ENCODE results near the gene UBAC2.

Gene UBAC2

DNA sequence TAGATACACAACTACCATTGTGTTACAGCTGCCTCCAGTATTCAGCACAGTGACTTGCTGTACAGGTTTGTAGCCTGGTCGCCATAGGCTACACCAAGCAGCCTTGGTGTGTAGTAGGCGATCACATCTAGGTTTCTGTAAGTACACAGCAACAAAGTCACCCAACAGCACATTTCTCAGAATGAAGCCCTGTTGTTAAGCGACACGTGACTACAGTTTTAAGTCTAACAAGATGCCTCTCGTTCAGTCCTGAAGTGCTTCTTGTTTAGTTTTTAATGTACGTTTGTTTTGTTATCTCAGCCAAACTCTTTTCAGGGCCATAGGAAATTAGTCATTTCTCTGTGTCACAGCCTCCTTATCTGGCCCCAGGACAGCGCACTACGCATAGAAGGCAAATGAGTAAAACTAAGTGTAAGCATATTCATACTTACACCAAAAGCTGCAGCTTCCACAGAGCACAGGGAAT lies 156.5 kb downstream of the UBAC2 start:
- DNase-seq (ENCODE audit: low read depth, low spot score) = no peak

DNA sequence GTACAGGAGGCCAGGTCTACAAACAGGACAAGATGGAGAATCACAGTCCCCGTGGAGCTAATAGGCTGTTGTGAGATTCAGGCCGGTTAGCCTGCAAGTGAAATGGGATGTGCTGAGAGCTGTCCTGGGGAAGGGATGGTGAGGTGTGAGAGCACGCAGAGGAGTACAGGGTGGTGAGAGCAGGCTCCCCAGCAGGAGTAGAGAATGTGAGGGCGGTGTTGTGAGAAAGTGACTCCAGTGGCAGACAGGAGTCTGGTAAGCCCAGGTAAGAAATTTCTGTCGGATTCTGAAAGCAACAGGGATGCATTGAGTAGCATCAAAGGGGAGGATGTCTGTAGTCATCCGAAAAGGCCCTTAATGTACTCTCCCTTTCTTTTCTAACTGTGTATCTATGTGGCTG lies 157.3 kb downstream of the UBAC2 start:
- no peak for DNase-seq (ENCODE audit: low read depth, low spot score)

DNA sequence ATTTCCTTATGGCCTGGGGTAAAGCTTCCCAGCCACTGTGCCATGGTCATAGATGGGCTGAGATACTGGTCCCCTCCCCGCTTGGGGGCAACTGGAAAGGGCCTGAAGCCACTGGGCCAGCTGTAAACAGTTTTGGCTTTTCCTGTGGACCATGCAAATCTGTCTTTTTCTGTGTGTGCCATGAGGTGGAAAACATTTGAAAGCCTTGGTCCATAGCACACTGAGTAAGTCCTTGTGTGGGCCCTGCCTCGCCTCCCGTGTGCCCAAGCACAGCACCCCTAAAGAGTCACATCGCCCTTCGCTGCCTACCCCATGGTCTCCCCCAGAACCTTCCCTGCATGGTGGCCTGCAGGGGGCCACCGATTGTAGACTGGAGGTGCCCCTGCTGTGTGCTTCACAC lies 158.9 kb downstream of the UBAC2 start:
- DNase-seq (ENCODE audit: low read depth, low spot score) = no peak

DNA sequence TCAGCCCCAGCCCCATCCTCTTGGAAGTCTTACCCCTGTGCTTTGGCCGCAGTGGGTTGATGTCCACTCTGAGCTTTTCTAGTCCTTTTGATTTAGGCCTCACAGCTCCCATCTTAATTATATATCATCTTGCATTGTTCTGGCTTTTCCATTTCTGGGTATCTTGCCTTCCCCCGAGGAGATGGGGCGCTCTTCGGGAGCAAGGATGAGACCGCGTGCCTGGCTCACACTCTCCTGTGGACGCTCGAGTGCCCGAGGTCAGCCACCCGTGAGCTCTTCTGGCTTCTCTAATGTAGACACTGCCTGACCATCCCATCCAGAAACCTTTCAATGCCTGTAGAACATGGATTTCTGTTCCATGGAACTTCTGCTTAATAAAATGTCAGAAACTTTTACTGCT lies 160.0 kb downstream of the UBAC2 start:
- no peak for DNase-seq (ENCODE audit: low read depth, low spot score)

DNA sequence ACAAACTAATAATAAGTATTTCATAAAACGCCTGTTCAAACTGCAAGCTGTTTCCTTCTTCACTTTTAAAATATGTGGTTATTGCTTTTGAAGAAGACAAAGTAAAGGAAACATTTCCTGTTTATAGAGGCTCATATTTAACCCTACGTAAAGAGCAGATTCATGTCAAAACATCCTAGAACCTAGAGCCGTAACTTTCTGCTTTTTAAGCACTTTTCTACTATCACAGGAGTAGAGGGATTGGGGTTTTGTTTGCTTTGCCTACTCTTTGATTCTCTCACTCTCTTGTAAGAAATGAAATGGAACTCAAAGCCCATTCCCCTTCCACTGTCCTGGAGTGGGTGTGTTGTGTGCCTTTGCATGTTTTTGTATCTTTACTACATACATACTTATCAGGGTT lies 160.5 kb downstream of the UBAC2 start:
- no peak for DNase-seq (ENCODE audit: low read depth, low spot score)

DNA sequence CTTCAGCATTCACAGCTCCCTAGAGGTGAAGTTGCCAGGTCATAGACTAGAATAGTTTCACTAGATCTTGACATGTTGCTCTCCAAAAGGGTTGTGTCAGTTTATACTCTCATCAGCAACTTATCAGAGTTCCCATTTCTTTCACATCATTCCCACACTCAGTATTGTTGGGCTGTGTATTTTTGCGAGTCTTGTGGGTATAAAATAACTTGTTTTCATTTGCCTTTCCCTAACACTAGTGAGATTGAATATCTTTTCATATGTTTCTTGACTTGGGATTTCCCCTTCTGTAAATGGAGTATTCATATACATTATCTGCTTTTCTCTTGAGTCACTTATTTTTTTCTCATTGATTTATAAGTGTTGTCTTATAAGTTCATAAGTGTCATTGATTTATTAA lies 161.7 kb downstream of the UBAC2 start:
- DNase-seq (ENCODE audit: low read depth, low spot score) = no peak

DNA sequence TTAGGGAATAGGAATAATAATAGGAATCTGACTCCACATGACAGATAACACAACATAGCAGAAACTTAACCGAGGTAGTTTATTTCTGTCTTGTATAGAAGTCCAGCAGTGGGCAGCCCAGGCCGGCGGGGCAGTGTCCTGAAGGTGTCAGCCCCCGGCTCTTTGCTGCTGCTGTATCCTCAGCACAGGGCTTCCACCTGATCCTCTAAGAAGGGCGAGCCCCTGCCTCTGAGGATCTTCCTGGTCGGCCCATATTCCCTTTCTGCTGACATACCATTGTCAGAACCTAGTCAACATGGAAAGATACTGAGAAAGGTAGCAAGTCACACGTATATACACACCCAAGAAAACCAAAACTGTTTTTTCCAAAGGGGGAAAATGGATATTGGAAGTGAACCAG lies 162.7 kb downstream of the UBAC2 start:
- no peak for DNase-seq (ENCODE audit: low read depth, low spot score)

DNA sequence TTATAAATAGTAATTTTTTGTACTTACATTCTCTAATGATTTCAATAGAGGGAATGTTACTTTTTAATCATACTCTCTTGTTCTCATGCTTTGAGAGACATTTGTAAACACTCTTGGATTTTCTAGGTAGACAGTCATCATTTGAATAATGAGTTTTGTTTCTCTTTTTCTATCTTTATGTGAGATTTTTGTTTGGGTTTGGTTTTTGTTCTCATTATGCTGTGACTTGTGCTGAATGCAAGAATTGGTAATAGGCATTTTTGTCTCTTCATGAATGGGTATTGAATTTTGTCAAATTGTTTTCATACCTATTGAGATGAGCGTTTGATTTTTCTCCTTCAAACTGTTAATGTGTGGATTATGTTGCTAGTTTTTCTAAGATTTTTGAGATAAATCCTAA lies 163.3 kb downstream of the UBAC2 start:
- DNase-seq (ENCODE audit: low read depth, low spot score) = no peak

DNA sequence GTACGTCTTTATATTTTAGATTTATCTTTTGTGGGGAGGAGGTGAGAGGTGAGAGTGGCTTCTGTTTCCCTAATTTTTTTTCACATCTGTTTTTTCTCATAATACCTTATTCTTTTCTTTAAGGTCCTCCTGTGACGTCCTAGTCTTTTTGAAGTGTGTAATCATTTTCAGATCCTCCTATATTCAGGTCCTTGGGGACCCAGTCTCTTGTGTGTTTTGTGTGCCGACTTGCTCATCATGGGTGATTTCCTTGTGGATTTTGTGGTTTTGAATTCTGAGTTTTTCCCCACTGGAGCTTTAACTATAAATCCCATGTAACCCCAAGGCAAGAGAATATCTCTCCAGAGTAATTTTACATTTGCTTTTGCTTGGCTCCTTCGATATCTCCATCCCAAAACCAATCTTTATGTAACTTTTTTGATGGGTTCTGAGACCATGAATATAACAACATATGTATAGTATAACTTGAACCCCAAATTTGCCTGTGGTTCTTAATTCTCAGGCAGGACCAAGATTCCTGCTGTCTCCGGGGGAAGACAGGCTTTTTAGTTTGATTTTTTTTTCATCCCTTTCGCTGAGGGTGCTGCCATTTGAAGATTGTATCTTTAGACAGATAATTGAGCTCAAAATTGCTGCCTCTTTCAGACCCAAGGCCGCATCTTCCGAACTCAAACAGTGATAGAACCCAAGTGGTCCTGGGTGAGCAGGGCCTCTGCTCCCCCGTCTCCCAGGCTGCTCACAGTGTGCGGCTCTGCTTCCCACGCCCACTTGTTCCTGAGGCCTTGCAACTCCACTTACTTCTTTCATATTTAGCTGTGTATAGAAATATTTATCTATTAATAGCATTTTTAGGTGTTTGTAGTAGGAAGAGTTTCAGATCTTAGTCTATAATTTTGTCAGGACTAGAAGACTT lies 165.7 kb downstream of the UBAC2 start:
- no peak for DNase-seq (ENCODE audit: low read depth, low spot score)

DNA sequence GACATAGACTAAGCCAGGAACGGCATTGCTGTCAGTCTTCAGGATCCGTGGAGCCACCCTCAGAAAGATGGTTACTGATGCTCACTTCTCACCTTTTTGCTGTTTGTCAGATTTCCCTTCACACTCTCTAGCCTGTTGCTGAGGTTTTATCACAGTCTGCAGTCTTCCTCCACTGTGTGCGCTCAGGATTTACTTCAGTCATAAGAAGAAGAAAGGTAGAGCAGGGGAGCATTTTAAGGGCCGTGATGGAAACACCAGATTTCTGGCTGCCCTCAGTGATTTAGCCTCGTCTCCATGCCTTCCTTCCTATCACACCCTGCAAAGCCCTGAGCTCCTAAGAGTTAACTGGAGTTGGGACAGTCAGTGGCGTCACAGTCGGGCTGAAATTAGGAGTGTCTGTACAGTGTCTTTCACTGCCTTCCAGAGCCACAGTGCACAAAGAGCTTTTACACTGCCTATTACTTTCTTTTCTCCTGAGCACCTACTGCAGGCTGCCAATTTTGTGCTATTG lies 166.5 kb downstream of the UBAC2 start:
- DNase-seq (ENCODE audit: low read depth, low spot score) = no peak

DNA sequence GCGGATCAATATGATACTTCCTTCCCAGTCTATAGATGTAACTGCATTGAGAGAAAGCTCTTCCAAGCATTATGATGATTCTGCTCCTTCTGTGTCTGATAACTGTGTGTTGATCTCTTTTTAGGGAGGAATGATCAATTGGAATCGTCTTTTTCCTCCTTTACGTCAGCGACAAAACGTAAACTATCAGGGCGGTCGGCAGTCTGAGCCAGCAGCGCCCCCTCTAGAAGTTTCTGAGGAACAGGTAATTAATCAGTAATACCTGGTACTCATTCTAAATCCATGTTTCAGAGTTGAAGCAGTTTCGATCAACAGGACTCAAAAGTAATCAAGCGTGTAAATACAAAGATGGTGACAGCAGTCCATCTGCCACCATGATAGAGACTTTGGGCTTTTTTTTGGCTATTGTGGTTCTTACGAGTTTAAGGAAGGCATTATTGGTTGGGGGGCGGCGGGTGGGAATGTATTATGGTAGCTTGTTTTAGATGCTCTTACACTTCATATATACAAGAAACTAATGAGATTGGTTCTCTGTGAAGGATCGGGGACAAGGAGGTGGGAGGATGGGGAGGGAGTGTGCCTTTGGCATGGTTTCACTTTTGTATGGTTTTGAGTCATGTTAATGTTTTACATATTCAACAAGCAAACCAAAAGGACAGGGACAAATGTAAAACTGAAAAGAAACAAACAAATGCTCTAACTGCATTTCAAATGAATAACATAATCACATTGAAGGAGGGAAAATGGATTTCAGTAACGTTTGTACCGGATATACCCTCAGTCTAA lies 167.2 kb downstream of the UBAC2 start:
- DNase-seq (ENCODE audit: low read depth, low spot score) = no peak

DNA sequence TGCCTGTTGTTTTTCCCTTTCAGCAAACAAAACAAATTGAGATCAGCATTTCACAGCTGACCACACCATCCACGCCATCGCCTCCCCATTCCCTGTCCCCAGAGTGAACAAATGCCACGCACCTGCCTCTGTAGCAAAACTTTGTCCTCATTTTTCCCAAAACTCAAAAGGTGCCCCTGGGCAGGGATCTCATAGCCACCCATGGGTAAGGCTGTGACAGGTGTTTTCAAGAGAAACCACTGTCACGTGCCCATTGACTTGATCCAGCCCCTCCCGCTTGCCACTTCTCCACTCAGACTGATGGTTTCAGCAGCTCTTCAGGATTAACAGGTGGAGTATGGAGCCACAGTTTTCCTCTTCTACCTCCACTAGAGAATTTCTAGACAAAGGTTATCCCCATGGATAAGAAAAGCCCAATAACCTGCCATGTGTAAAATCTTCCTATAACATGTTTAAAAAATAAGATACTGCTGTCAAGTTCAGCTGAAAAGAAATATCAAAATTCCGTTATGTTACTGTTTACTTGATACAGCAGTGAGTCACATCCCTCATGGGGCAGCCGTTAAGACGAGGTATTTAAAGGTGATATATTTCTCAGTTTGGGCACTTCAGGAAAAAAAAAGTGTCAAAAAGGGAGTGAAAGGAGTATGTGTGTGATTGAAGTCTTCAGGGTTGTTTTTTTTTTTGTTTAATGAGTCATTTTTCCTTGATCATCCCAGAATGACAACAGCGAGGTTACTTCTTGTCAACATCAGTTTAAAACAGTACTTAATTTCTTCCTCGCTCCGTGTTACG lies 170.0 kb downstream of the UBAC2 start:
- no peak for DNase-seq (ENCODE audit: low read depth, low spot score)

DNA sequence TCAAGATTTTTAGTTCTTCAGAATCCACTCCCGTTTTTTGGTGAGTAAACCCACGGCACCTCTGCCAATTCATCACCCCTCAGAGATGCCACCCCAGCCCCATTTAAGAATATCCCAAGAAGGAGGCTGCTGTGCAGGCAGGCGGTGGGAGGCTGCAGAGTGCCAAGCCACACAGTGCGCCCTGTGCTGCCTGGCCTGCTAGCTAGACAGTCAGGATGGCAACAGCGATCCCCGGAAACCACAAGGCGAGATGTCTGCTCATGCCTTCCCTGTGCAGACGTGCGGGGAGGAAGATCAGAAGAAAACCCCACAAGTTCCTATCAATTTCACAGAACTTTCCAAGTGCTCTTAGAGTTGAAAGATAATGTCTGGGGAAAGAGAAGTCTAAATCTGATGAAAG lies 171.3 kb downstream of the UBAC2 start:
- no peak for DNase-seq (ENCODE audit: low read depth, low spot score)

DNA sequence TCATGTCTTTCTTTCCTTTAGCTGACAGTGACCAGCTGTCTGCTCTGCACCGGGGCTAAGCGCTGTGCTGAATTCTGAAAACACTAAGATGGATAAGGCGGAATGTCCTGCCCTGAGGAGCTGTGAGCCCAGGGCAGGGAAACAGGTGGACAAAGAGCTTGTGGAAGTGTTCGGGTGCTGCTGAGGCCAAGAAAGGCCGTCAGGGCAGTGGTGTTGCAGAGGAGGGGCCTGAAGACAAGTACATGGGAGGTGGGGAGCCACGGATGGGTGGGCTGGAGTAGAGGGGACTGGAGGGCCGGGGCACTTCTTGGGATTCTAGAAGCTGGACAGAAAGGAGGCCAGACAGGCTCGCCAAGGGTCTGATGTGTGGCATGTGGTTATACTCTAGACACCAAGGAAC lies 172.8 kb downstream of the UBAC2 start:
- no peak for DNase-seq (ENCODE audit: low read depth, low spot score)

DNA sequence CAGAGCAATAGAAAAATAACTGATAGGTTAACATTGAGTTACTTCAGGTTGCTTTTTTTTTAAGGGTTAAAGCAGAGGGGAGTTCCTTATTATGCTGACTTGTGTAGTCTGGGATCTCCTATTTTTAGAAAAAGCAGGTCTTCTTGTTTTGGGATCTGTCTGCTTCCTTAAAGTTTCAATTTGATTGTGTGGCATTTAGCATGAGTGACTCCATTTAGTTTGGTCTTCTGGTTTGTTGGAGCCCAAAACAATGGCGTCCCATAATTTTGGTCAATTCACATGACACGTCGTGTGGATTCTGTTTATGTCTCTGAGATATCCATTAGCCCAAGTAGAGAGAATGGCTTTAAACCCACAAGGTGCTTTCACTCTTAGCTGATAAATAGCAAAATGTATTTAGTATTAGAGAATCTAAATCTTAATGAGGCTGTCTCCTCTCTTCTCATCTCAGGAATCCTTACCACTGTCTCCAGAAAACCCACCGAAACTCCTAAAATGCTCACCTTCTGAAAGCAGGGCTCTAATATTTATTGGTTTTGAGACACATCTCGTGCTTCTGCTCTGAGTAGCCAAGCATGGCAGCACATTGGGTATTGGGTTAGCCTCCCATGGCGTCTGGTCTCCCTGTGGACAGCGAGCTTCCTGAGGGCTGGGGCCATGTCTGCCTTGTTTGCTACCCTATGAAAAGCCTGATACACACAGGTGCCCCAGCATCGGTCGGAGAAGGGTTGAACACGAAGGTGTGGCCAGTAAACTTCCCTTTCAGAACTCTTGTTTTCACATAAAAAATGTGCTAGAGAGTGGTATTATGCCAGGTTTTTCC lies 173.7 kb downstream of the UBAC2 start:
- no peak for DNase-seq (ENCODE audit: low read depth, low spot score)

DNA sequence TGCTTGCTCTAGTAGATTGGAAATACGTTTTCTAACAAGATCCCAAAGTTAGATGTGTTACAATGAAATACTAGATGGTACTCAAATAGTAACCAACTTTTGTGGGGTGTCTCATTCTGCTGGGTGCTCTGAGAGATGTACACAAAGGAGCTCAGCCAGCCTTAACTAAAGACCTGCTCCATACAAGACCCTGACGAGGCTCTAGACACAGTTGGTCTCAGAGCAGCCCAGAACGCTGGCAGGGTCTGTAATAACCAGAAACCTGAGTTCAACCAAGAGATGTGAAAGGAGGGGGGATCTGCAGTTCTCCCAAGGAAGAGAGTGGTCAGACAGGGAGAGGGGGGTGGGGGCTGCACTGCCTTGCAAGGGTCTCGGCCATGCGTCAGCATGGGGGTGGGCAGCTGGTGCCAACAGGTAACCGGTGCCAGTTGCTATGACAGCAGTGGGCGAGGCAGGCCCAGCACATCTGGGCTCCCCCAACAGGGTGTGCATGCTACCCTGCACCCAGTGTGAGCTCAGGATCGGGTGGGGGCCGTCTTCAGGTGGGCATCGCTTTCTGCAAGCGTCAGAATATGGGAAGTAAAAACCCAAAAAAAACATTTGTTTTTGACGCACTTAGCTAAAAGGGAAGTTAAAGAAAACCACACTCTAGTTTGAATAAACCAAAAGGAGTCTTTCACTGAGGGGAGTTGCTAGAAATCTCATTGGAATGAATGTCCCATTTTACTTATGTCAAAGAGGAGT lies 174.5 kb downstream of the UBAC2 start:
- DNase-seq (ENCODE audit: low read depth, low spot score) = no peak

DNA sequence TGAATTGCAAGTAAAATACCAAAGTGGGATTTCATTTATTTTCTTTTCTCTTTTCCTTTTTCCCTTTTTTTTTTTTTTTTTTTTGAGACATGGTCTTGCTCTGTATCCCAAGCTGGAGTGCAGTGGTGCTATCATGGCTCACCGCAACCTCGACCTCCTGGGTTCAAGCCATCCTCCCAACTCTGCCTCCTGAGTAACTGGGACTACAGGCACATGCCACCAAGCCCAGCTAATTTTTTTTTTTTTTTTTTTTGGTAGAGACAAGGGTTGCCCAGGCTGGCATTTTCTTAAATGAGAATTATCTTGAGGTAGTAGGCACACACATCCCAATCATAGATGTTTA lies 175.1 kb downstream of the UBAC2 start:
- DNase-seq (ENCODE audit: low read depth, low spot score) = no peak

DNA sequence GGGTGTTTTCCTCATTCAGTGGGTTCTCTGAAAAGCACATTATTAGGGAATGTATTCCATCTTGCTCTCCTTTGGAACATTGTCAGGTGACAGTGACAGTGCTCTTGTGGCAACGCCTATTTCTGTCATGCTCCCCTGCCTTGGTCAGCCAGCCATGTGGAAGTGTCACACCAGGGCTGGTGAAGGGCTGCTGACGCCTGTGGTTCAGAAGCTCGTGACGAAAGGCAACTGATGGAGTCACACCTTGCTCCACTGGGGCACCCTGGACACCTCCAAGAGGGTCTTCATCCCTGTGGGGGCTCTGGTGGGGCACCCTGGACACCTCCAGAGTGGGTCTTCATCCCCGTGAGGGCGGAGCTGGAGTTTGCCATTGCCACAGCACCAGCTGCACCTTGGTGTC lies 175.5 kb downstream of the UBAC2 start:
- DNase-seq (ENCODE audit: low read depth, low spot score) = no peak

DNA sequence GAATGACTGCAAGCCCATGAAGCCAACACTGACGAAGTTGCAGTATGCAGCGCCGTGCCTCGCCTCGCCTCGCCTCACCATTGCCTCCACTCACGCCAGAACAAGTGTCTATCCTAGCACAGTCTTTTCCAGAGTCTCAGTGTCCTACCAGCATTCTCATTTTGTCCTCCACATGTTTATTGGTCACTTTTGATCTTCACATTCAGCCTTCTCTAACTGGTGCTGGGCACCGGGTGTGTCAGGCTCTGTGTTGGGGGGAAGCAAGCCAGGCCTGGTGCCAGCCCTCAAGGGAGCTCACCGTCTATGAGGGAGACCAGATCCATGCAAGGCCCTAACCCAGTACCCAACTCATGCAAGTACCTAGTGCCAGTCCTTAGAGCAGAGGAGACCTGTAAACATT lies 176.3 kb downstream of the UBAC2 start:
- DNase-seq (ENCODE audit: low read depth, low spot score) = no peak

DNA sequence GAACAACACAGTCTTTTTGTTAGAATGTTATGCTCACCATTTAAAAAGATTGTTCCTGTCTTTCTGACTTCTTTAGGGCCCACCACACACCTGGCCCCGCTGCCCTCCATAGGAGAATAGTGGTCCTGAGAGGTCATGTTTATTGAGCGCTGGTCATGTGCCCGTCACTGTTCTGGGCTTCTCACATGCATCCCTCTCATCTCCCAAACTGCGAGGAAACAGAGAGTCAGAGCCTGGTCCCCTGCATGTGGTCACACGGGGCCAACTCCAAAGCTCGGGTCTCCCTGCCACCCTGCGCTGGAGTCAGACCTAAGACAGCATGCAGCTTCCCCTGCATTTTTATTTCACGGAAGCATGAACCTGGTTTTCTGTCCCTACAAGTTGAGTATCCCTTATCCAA lies 177.0 kb downstream of the UBAC2 start:
- no peak for DNase-seq (ENCODE audit: low read depth, low spot score)
